HG03520 (cell line): ENCODE results near the gene GTPBP10.
A peak's percentile ranks its signal among the peaks of the same experiment; 100 is the strongest.
"Not testable (repeated sequence)": the region's sequence is repeated elsewhere in the genome, so short reads cannot be mapped to it uniquely, and the experiment has no call there.

Source experiments
- ATAC-seq: cut with Tn5 transposase; IDR thresholded peaks from one replicate; pipeline ENCODE4 v1.9.1; 2021; ENCODE audit warnings: mild to moderate bottlenecking, moderate library complexity; ENCODE audit not compliant: unreplicated experiment

Gene GTPBP10

GRCh38 chr7:90346336-90347125 lies at the start of gene GTPBP10:
TSS of gene GTPBP10 (plus strand) at chr7:90346716. CDS start at chr7:90346742, 26 bp downstream.
- ATAC-seq, result peak; percentile 92

- ATAC-seq, result peak; percentile 90
Measured at GRCh38 chr7:90298145-90299038, 48.1 kb upstream of the GTPBP10 start.

- no peak for ATAC-seq
Measured at GRCh38 chr7:90303241-90303640, 43.3 kb upstream of the GTPBP10 start.

GRCh38 chr7:90309872-90310271 lies 36.6 kb upstream of the GTPBP10 start:
- ATAC-seq, result no peak

GRCh38 chr7:90311175-90311574 lies 35.3 kb upstream of the GTPBP10 start:
- ATAC-seq, result no peak

- ATAC-seq, result no peak
Measured at GRCh38 chr7:90312745-90313144, 33.8 kb upstream of the GTPBP10 start.

GRCh38 chr7:90313907-90314306 lies 32.6 kb upstream of the GTPBP10 start:
- no peak for ATAC-seq

- no peak for ATAC-seq
Measured at GRCh38 chr7:90320014-90320413, 26.5 kb upstream of the GTPBP10 start.

- no peak for ATAC-seq
Measured at GRCh38 chr7:90320418-90320800, 26.1 kb upstream of the GTPBP10 start.

GRCh38 chr7:90320801-90321494 lies 25.6 kb upstream of the GTPBP10 start, which contains the start of gene FAM237B:
TSS of gene FAM237B (minus strand) at chr7:90321304. CDS start at chr7:90319748, 1,556 bp downstream.
- ATAC-seq, result no peak

- no peak for ATAC-seq
Measured at GRCh38 chr7:90322837-90323236, 23.7 kb upstream of the GTPBP10 start.

GRCh38 chr7:90326500-90326899 lies 20.0 kb upstream of the GTPBP10 start:
- ATAC-seq, result no peak

- no peak for ATAC-seq
Measured at GRCh38 chr7:90334193-90334843, 12.2 kb upstream of the GTPBP10 start.

GRCh38 chr7:90334926-90335325 lies 11.6 kb upstream of the GTPBP10 start:
- not testable (repeated sequence) for ATAC-seq

- ATAC-seq, result no peak
Measured at GRCh38 chr7:90337106-90337505, 9.4 kb upstream of the GTPBP10 start.

GRCh38 chr7:90345016-90345415 lies 1.5 kb upstream of the GTPBP10 start:
- no peak for ATAC-seq

GRCh38 chr7:90345595-90346335 lies 751 bp upstream of the GTPBP10 start:
- peak; percentile 12 for ATAC-seq

- no peak for ATAC-seq
Measured at GRCh38 chr7:90347759-90348158, 1.2 kb downstream of the GTPBP10 start.

- no peak for ATAC-seq
Measured at GRCh38 chr7:90349305-90349704, 2.8 kb downstream of the GTPBP10 start.

GRCh38 chr7:90350032-90350431 lies 3.5 kb downstream of the GTPBP10 start:
- not testable (repeated sequence) for ATAC-seq
